Measurements from ENCODE around the gene WNT9A.

The WNT9A gene

GRCh38 chr1:227953022-227953412 lies 5.3 kb upstream of the WNT9A start:
- no peak for DNase-seq

GRCh38 chr1:227952374-227953021 lies 4.8 kb upstream of the WNT9A start:
- DNase-seq: no peak

GRCh38 chr1:227951624-227952373 lies 4.1 kb upstream of the WNT9A start:
- no peak for DNase-seq

- no peak for DNase-seq
Measured at GRCh38 chr1:227950735-227951346, 3.1 kb upstream of the WNT9A start.

- DNase-seq: no peak
Measured at GRCh38 chr1:227949954-227950734, 2.4 kb upstream of the WNT9A start.

- no peak for DNase-seq
Measured at GRCh38 chr1:227949341-227949921, 1.7 kb upstream of the WNT9A start.

- no peak for DNase-seq
Measured at GRCh38 chr1:227948493-227949260, 945 bp upstream of the WNT9A start.

GRCh38 chr1:227947386-227947675 lies 401 bp downstream of the WNT9A start:
- no peak for DNase-seq

GRCh38 chr1:227946624-227947385 lies 927 bp downstream of the WNT9A start:
- peak; percentile 65 for DNase-seq

- peak; percentile 65 for DNase-seq
Measured at GRCh38 chr1:227945891-227946623, 1.7 kb downstream of the WNT9A start.

- DNase-seq: no peak
Measured at GRCh38 chr1:227944931-227945890, 2.5 kb downstream of the WNT9A start.

GRCh38 chr1:227944090-227944930 lies 3.4 kb downstream of the WNT9A start:
- no peak for DNase-seq

- DNase-seq: no peak
Measured at GRCh38 chr1:227943381-227944089, 4.2 kb downstream of the WNT9A start.

GRCh38 chr1:227942716-227943261 lies 4.9 kb downstream of the WNT9A start:
- no peak for DNase-seq

GRCh38 chr1:227942021-227942715 lies 5.6 kb downstream of the WNT9A start:
- no peak for DNase-seq

GRCh38 chr1:227941509-227942020 lies 6.2 kb downstream of the WNT9A start:
- no peak for DNase-seq

GRCh38 chr1:227940791-227941241 lies 6.9 kb downstream of the WNT9A start:
- DNase-seq: no peak
